DMS53 treated with DMSO at 0.1 percent for 48 hours (cell line): ENCODE measurements around the gene DKC1.
"Not testable (repeated sequence)": the region's sequence is repeated elsewhere in the genome, so short reads cannot be mapped to it uniquely, and the experiment has no call there.

Experiments used
- DNase-seq: peaks from one replicate; lab custom pipeline; 2025; ENCODE audit not compliant: unreplicated experiment; lab: John Stamatoyannopoulos, UW

DKC1 gene

GRCh38 chrX:154785716-154786115, 23.1 kb downstream of the DKC1 start:
- DNase-seq, result no peak

- no peak for DNase-seq
Measured at GRCh38 chrX:154791467-154791866, 28.8 kb downstream of the DKC1 start.

GRCh38 chrX:154791939-154792338, 29.3 kb downstream of the DKC1 start:
- DNase-seq, result no peak

- DNase-seq, result peak; percentile 43
Measured at GRCh38 chrX:154793084-154793795, 30.6 kb downstream of the DKC1 start.

GRCh38 chrX:154795016-154795415, 32.4 kb downstream of the DKC1 start:
- no peak for DNase-seq

- DNase-seq, result no peak
Measured at GRCh38 chrX:154797006-154797405, 34.3 kb downstream of the DKC1 start.

- DNase-seq, result peak; percentile 95
Measured at GRCh38 chrX:154799556-154800348, 37.1 kb downstream of the DKC1 start.

GRCh38 chrX:154800478-154801210, 38.0 kb downstream of the DKC1 start:
- DNase-seq, result peak; percentile 55

GRCh38 chrX:154802947-154803346, 40.3 kb downstream of the DKC1 start:
- no peak for DNase-seq

GRCh38 chrX:154804261-154804956, 41.7 kb downstream of the DKC1 start:
- DNase-seq, result no peak

GRCh38 chrX:154804957-154805695, 42.5 kb downstream of the DKC1 start, which contains the start of gene MPP1:
Gene MPP1, minus strand, starts transcription at chrX:154805485. Its CDS starts 112 bp downstream, at chrX:154805373.
- DNase-seq, result peak; percentile 35

GRCh38 chrX:154805696-154806091, 43.0 kb downstream of the DKC1 start:
- DNase-seq, result no peak

GRCh38 chrX:154806837-154807501, 44.3 kb downstream of the DKC1 start:
- no peak for DNase-seq

- DNase-seq, result no peak
Measured at GRCh38 chrX:154809939-154810665, 47.4 kb downstream of the DKC1 start.

- DNase-seq, result no peak
Measured at GRCh38 chrX:154812341-154813101, 49.9 kb downstream of the DKC1 start.

GRCh38 chrX:154813801-154814200, 51.1 kb downstream of the DKC1 start:
- DNase-seq, result no peak

- no peak for DNase-seq
Measured at GRCh38 chrX:154815274-154815818, 52.7 kb downstream of the DKC1 start.

- DNase-seq, result not testable (repeated sequence)
Measured at GRCh38 chrX:154816326-154816898, 53.7 kb downstream of the DKC1 start.
